Mesenchymal stem cell (in vitro differentiated cells and primary cell): ENCODE results near the gene GBA2.
A peak's percentile ranks its signal among the peaks of the same experiment; 100 is the strongest.

Experiments
- DNase-seq: peaks from one replicate; pipeline ENCODE4 v3.0.0-alpha.2; 2013
- H2AFZ ChIP-seq: one replicate; pipeline ENCODE4 v1.6.1; 2013; ENCODE audit warnings: low read depth, mild to moderate bottlenecking, control low read depth, inconsistent platforms, low read length, moderate library complexity
- H2AK5ac ChIP-seq: 2 replicates; pipeline ENCODE4 v1.6.1; 2013; ENCODE audit warnings: low read length, moderate library complexity, mild to moderate bottlenecking, inconsistent platforms; ENCODE audit not compliant: severe bottlenecking
- H2BK120ac ChIP-seq: one replicate; pipeline ENCODE4 v1.6.1; 2013; ENCODE audit warnings: low read depth, mild to moderate bottlenecking, inconsistent platforms, low read length, moderate library complexity
- H2BK12ac ChIP-seq, 2 experiments: one replicate each; pipeline ENCODE4 v1.6.1; 2013; ENCODE audit warnings: inconsistent platforms in 2 of 2, low read length in 2 of 2, mild to moderate bottlenecking in 2 of 2, moderate library complexity in 2 of 2, control low read depth in 1 of 2
- H2BK15ac ChIP-seq: one replicate; pipeline ENCODE4 v1.6.1; 2013; ENCODE audit warnings: mild to moderate bottlenecking, low read depth, inconsistent platforms; ENCODE audit not compliant: poor library complexity, severe bottlenecking
- H2BK5ac ChIP-seq: 2 replicates; pipeline ENCODE4 v1.6.1; 2013; ENCODE audit warnings: low read depth, mild to moderate bottlenecking, low read length, control low read depth, inconsistent platforms; ENCODE audit not compliant: poor library complexity, severe bottlenecking
- H3K14ac ChIP-seq, 2 experiments: one replicate each; pipeline ENCODE4 v1.6.1; 2013; ENCODE audit warnings: inconsistent platforms in 2 of 2, low read length in 2 of 2, control low read depth in 1 of 2, mild to moderate bottlenecking in 1 of 2, moderate library complexity in 1 of 2
- H3K18ac ChIP-seq, 2 experiments: one replicate each; pipeline ENCODE4 v1.6.1; 2013; ENCODE audit warnings: inconsistent platforms in 2 of 2, low read length in 2 of 2, control low read depth in 1 of 2, low read depth in 1 of 2, mild to moderate bottlenecking in 1 of 2
- H3K23ac ChIP-seq, 2 experiments: one replicate each; pipeline ENCODE4 v1.6.1; 2013; ENCODE audit warnings: inconsistent platforms in 2 of 2, low read length in 2 of 2, mild to moderate bottlenecking in 2 of 2, moderate library complexity in 2 of 2, control low read depth in 1 of 2
- H3K27ac ChIP-seq: 2 replicates; pipeline ENCODE4 v1.5.1; 2013; ENCODE audit warnings: mild to moderate bottlenecking, moderate library complexity, low read length, control low read depth, inconsistent platforms; ENCODE audit not compliant: poor library complexity, severe bottlenecking
- H3K27me3 ChIP-seq, 2 experiments: 2 replicates each; pipeline versions ENCODE4 v1.6.1 to v1.7.0; 2013; ENCODE audit warnings: low read length in 2 of 2, mild to moderate bottlenecking in 2 of 2, moderate library complexity in 2 of 2, control low read depth in 1 of 2, inconsistent platforms in 1 of 2; ENCODE audit not compliant: control insufficient read depth in 1 of 2, insufficient read depth in 1 of 2
- H3K36me3 ChIP-seq, 2 experiments: 2 replicates each; pipeline versions ENCODE4 v1.6.1 to v1.7.0; 2013; ENCODE audit warnings: low read length in 2 of 2, control low read depth in 1 of 2, inconsistent platforms in 1 of 2, low read depth in 1 of 2, mild to moderate bottlenecking in 1 of 2; ENCODE audit not compliant: insufficient read depth in 2 of 2, control insufficient read depth in 1 of 2
- H3K4ac ChIP-seq, 2 experiments: one replicate each; pipeline ENCODE4 v1.6.1; 2013; ENCODE audit warnings: inconsistent platforms in 2 of 2, low read length in 2 of 2, mild to moderate bottlenecking in 2 of 2, moderate library complexity in 2 of 2, control low read depth in 1 of 2, low read depth in 1 of 2
- H3K4me1 ChIP-seq: 2 replicates; pipeline ENCODE4 v1.6.1; 2013; ENCODE audit warnings: low read depth, low read length, control low read depth; ENCODE audit not compliant: control insufficient read depth, insufficient read depth
- H3K4me2 ChIP-seq: 2 replicates; pipeline ENCODE4 v1.6.1; 2013; ENCODE audit warnings: low read length, mild to moderate bottlenecking, inconsistent platforms; ENCODE audit not compliant: poor library complexity, severe bottlenecking
- H3K4me3 ChIP-seq, 2 experiments: 2 replicates each; pipeline versions ENCODE4 v1.5.1 to v1.7.0; 2013; ENCODE audit warnings: low read length in 2 of 2, mild to moderate bottlenecking in 2 of 2, control low read depth in 1 of 2, low read depth in 1 of 2; ENCODE audit not compliant: insufficient read depth in 1 of 2
- H3K79me1 ChIP-seq: replicated peaks from 2 replicates; pipeline ENCODE4 v1.6.1; 2013; ENCODE audit warnings: mild to moderate bottlenecking, control low read depth, low read length, inconsistent platforms; ENCODE audit not compliant: poor library complexity, severe bottlenecking
- H3K9ac ChIP-seq: 2 replicates; pipeline ENCODE4 v1.7.0; 2013; ENCODE audit warnings: mild to moderate bottlenecking, low read length, moderate library complexity
- H3K9me3 ChIP-seq: 2 replicates; pipeline ENCODE4 v1.7.0; 2013; ENCODE audit warnings: mild to moderate bottlenecking, low read length; ENCODE audit not compliant: control insufficient read depth
- H4K8ac ChIP-seq: one replicate; pipeline ENCODE4 v1.6.1; 2013; ENCODE audit warnings: inconsistent platforms, mild to moderate bottlenecking, low read length, moderate library complexity
- H4K91ac ChIP-seq: one replicate; pipeline ENCODE4 v1.6.1; 2013; ENCODE audit warnings: mild to moderate bottlenecking, low read length, inconsistent platforms
- WGBS: methylation state at CpG from one replicate; pipeline ENCODE4 v1.1.7; 2013; ENCODE audit warnings: mixed read lengths; 5-methylcytosine and 5-hydroxymethylcytosine counted together

The GBA2 gene

DNA sequence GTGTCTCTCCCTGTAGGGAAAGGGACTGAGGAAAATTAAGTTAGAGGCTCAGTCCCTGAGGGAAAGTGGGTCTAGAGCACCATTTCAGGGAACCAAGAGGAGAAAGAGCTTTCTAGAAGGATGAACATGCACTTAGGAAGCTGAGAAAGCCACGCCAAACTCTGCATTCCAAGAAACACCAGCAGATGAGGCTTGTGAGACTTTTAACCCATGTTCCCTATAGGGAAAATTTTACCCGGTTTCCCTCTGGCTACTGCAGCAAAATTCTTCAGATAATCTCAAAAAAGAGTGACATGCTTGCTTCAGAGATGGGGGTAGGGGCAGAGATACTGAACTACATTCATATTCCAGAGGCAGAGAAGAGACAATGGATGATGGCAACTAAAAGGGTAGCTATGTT, 25.6 kb downstream of the GBA2 start:
- H4K91ac ChIP-seq, result no peak overlapping the region
- no peak overlapping the region for H3K18ac ChIP-seq
- H2AK5ac ChIP-seq, result no peak overlapping the region
- DNase-seq, result no peak
- no peak overlapping the region for H3K4ac ChIP-seq
- no peaks in the 10 kb centered on the region for H3K9me3 ChIP-seq
- H3K36me3 ChIP-seq, result peaks cover 60 to 76% of the 10 kb centered on the region in 2 experiments
- H2BK15ac ChIP-seq, result no peak overlapping the region
- peaks cover 43% of the 10 kb centered on the region for H3K79me1 ChIP-seq
- H4K8ac ChIP-seq, result no peak overlapping the region
- H2AFZ ChIP-seq, result no peak overlapping the region
- no peak overlapping the region for H3K27ac ChIP-seq
- H3K4me3 ChIP-seq, result no peak overlapping the region
- no peak overlapping the region for H2BK120ac ChIP-seq
- no peak overlapping the region for H2BK5ac ChIP-seq
- H3K4me2 ChIP-seq, result no peak overlapping the region
- no peak overlapping the region for H3K23ac ChIP-seq
- peaks cover 12% of the 10 kb centered on the region for H3K4me1 ChIP-seq
- 100% methylated on average over 1 of the region's 2 CpGs for WGBS
- H3K14ac ChIP-seq, result no peak overlapping the region
- no peaks in the 10 kb centered on the region for H3K27me3 ChIP-seq
- no peak overlapping the region for H2BK12ac ChIP-seq
- H3K9ac ChIP-seq, result no peak overlapping the region

DNA sequence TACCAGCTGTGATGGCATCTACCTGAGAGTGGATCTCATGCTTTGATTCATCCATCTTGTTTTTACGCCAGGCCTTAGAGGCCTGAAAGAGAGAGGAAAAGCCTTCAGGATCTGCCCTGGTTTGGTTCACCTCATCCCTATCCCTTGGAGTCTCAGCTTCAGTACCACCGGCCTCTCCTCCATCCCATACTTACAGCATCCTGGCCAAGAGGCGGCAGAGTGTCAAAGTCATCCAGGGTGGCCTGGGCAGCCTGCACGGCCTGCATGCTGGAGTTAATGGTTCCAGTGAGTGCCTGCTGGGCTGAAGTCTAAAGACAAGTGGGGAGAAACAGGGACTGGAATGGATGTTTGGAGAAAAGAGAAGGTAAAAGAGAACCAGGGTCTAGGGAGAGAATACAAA, 29.5 kb downstream of the GBA2 start:
- Histone ChIP-seq H4K91ac (no peak overlapping the region), H3K18ac (no peak overlapping the region), H2AFZ (no peak overlapping the region), H3K36me3 (peaks cover 81 to 100% of the 10 kb centered on the region in 2 experiments), H3K27ac (no peak overlapping the region), H3K9ac (peak overlapping the region; percentile 45), H3K14ac (no peak overlapping the region), H2BK5ac (no peak overlapping the region), H2BK12ac (no peak overlapping the region), H2AK5ac (no peak overlapping the region), H3K79me1 (peaks cover 61% of the 10 kb centered on the region), H3K4me3 (no peak overlapping the region), H2BK120ac (no peak overlapping the region), H3K4ac (no peak overlapping the region), H3K9me3 (no peaks in the 10 kb centered on the region), H3K27me3 (no peaks in the 10 kb centered on the region), H2BK15ac (peak overlapping the region; percentile 12), H3K4me1 (peaks cover 7% of the 10 kb centered on the region), H3K4me2 (no peak overlapping the region), H3K23ac (no peak overlapping the region), H4K8ac (no peak overlapping the region)
- 99% methylated on average over 4 of the region's 4 CpGs for WGBS
- DNase-seq, result no peak

DNA sequence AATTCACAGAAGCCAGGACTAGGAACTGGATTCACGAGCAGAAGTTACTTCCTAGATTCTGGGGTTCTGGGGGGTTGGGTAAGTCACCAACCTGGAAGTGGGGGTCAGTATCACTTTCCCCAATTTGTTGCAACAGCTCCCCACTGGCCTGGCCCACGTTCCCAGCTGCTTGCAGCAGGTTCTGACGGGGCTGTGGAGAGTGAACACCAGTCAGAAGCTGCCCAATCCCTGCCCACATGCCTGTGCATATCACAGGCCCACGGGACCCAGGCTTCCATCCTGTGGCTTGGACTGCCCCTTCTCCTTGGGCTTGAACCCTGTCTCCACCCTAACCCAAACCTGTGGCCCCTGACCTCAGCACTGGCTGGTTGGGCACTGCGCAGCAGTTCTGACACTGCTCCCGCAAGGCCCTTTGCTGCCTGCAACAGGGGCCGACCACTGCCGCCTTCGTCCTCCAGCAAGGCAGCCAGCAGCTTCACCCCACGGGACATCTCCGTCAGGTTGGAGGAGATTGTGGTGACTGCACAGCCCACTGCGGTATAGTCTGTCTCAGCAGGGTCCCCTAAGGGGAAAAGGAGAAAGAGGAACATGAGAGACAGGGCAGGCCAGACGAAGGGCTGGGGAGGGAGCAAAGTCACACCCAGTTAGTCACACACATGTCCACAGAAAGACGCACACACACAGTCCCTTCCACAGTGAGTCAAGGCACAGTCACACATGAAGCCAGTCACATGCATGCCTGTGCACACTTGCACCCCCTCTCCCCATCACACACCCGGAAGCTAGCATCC, 30.1 kb downstream of the GBA2 start:
- Histone ChIP-seq H2BK5ac (no peak overlapping the region), H3K23ac (no peak overlapping the region), H2BK120ac (no peak overlapping the region), H3K27ac (no peak overlapping the region), H3K27me3 (no peaks in the 10 kb centered on the region), H4K91ac (no peak overlapping the region), H3K9ac (peak overlapping the region; percentile 45), H3K4me3 (no peak overlapping the region), H3K18ac (no peak overlapping the region), H2BK12ac (no peak overlapping the region), H3K79me1 (peaks cover 64% of the 10 kb centered on the region), H2BK15ac (peak overlapping the region; percentile 12), H3K4me1 (peaks cover 7% of the 10 kb centered on the region), H3K36me3 (peaks cover 82 to 100% of the 10 kb centered on the region in 2 experiments), H4K8ac (peak overlapping the region; percentile 38), H3K14ac (no peak overlapping the region), H3K4ac (no peak overlapping the region), H3K9me3 (no peaks in the 10 kb centered on the region), H2AK5ac (no peak overlapping the region), H3K4me2 (no peak overlapping the region), H2AFZ (no peak overlapping the region)
- WGBS, result 96% methylated on average over 15 of the region's 15 CpGs
- DNase-seq, result no peak

DNA sequence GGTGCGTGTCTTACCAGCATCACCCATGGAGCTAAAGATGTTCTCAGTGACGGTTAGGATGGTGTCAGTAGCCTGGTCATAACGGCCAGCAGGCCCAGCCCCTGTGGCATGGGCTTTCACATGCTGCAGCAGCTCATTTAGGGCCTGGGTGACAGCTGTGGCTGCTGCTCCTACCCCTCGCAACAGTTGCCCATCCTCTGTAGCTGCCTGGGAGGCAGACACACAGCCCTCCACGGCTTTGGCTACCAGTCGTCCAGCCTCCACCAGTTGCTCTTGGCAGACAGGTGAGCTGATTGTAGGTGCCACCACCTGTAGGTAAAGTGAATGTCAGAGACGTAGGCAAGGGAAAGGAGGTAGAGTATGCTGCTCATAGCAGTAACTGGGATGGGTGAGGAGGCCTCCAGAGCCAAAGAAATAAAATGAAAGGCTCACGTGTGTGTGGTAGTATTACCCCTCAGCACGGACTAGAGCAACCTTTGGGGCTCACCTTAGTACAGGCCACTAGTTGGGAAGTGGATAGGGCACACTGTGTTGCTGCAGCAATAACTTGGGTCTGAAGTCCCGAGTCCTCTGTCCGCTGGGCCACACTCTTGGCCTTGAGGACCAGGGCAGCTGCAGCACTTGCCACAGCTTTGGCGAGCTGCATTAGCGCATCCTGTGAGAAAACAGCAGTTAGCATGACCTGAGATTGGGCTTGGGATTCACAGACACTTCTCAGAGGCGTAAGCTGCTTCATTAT, 31.7 kb downstream of the GBA2 start:
- Histone ChIP-seq H3K9me3 (no peaks in the 10 kb centered on the region), H3K36me3 (peaks cover 83 to 98% of the 10 kb centered on the region in 2 experiments), H2AK5ac (no peak overlapping the region), H2BK5ac (no peak overlapping the region), H3K27ac (no peak overlapping the region), H3K4me2 (no peak overlapping the region), H2AFZ (no peak overlapping the region), H3K14ac (no peak overlapping the region), H4K8ac (peak overlapping the region; percentile 54), H2BK15ac (no peak overlapping the region), H4K91ac (no peak overlapping the region), H3K4me1 (peaks cover 7% of the 10 kb centered on the region), H2BK120ac (no peak overlapping the region), H3K79me1 (peaks cover 61% of the 10 kb centered on the region), H3K4me3 (no peak overlapping the region), H3K4ac (no peak overlapping the region), H2BK12ac (no peak overlapping the region), H3K27me3 (no peaks in the 10 kb centered on the region), H3K23ac (no peak overlapping the region), H3K9ac (no peak overlapping the region), H3K18ac (no peak overlapping the region)
- WGBS, result 95% methylated on average over 14 of the region's 14 CpGs
- DNase-seq, result no peak
